ENCODE data around the gene ZYG11A. TPM values are rescaled to one million over a fixed set of nuclear protein-coding genes. Genes with fewer than 3 reads are reported as not detected.

Gene ZYG11A
- total RNA-seq, 3 donors from 2014 or later, result 0.08 to 0.13 (median 0.13) TPM

GRCh38 chr1:52904208-52904926 is 61.8 kb downstream of the ZYG11A start:
- peaks cover 6% of the 10 kb centered on the region for H3K36me3 Mint-ChIP-seq (ENCODE audit: insufficient read depth)
- ATAC-seq, result no peak
- H3K9me3 Mint-ChIP-seq, result no peaks in the 10 kb centered on the region

GRCh38 chr1:52904927-52905698 is 62.6 kb downstream of the ZYG11A start:
- H3K9me3 Mint-ChIP-seq, result no peaks in the 10 kb centered on the region
- no peak overlapping the region for H3K4me3 Mint-ChIP-seq
- DNase-seq (no peak), ATAC-seq (peak; percentile 59 to 78)
- H3K4me1 Mint-ChIP-seq (ENCODE audit: low read depth), result no peaks in the 10 kb centered on the region
- peaks cover 13% of the 10 kb centered on the region for H3K36me3 Mint-ChIP-seq (ENCODE audit: insufficient read depth)
- no peaks in the 10 kb centered on the region for H3K27me3 Mint-ChIP-seq (ENCODE audit: low read depth)

More at GRCh38 chr1:52904208-52904926, 61.8 kb downstream of the ZYG11A start:
- H3K27me3 Mint-ChIP-seq (ENCODE audit: low read depth), result no peaks in the 10 kb centered on the region
- H3K4me3 Mint-ChIP-seq, result no peak overlapping the region
- DNase-seq, result no peak
- no peaks in the 10 kb centered on the region for H3K4me1 Mint-ChIP-seq (ENCODE audit: low read depth)

DNA sequence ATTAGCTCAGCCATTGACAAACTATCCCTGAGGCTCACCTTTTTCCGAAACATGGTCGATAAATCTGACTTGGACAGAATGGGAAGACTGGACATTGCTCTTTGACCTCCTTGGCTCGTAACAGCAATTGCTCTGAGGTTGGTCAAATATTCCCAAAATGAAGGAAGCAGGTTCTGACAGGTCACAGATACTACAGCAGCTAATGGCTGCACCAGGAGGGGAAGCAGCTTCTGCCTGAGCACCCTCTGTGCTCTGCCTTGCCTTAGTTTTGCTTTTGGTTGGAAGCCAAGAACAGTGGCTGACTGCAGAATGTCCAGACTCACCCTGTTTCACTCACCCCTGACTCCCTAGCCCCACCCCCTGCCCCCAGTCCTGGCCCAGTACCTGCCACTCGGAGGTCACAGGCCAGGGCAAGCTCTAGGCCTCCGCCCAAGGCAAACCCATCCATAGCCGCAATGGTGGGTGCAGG is 63.6 kb downstream of the ZYG11A start:
- Mint-ChIP-seq H3K4me1 (ENCODE audit: low read depth) (no peaks in the 10 kb centered on the region), H3K27me3 (ENCODE audit: low read depth) (no peaks in the 10 kb centered on the region), H3K9me3 (no peaks in the 10 kb centered on the region), H3K4me3 (no peak overlapping the region), H3K36me3 (ENCODE audit: insufficient read depth) (peaks cover 13% of the 10 kb centered on the region)
- DNase-seq, result no peak
- no peak for ATAC-seq

DNA sequence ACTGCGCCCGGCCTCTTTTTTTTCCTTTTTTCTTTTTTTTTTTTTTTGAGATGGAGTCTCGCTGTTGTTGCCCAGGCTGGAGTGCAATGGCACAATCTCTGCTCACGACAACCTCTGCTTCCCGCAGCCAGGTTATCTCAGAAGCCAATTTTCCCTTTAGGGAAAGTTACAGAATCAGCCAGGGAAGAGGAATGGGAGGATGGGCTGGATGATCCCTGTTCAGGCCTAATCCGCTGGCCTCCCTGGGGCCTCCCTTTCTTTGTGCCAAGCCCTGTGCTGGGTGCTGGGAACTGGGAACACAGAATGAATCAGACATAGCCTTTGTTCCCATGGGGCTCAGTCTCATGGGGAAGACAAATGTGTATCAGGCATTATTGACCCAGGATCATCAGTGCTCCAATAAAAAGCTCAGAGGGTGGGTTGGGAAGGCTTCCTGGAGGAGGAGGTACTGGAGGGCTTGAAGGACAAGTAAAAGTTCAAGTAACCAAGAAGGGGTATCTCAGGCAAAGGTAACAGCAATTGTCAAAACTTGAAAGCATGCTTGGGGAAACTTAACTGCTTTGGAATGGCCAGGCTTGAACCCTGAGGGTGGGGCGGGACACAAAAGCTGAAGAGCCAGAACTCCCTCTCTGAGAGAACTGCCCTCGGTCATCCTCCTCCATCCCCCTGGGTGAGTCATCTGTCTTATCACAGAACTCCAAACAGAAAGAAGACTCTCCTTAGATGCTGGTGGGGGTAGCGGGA is 64.7 kb downstream of the ZYG11A start:
- Mint-ChIP-seq H3K4me1 (ENCODE audit: low read depth) (no peaks in the 10 kb centered on the region), H3K4me3 (no peak overlapping the region), H3K27me3 (ENCODE audit: low read depth) (no peaks in the 10 kb centered on the region), H3K9me3 (no peaks in the 10 kb centered on the region), H3K36me3 (ENCODE audit: insufficient read depth) (peaks cover 13% of the 10 kb centered on the region)
- no peak for DNase-seq
- ATAC-seq, result no peak

DNA sequence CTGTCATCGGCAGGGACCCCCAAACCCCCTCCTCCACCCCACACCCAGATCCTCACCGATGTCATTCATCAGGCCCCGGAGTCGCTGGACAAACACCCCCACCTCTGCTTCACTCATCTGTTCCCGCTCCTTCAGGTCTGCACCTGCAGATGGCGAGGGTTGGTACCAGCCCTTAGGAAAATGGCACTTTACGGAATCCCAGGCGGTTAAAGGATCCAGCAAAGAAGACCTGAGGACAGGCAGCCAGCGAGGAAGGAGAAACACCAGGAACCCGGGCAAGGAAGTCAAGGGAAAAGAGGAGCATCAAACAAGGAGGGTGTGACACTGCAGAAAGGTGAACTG is 65.2 kb downstream of the ZYG11A start:
- no peak for DNase-seq
- ATAC-seq, result no peak
- Mint-ChIP-seq H3K9me3 (no peaks in the 10 kb centered on the region), H3K4me3 (no peak overlapping the region), H3K27me3 (ENCODE audit: low read depth) (no peaks in the 10 kb centered on the region), H3K4me1 (ENCODE audit: low read depth) (no peaks in the 10 kb centered on the region), H3K36me3 (ENCODE audit: insufficient read depth) (peaks cover 13% of the 10 kb centered on the region)

DNA sequence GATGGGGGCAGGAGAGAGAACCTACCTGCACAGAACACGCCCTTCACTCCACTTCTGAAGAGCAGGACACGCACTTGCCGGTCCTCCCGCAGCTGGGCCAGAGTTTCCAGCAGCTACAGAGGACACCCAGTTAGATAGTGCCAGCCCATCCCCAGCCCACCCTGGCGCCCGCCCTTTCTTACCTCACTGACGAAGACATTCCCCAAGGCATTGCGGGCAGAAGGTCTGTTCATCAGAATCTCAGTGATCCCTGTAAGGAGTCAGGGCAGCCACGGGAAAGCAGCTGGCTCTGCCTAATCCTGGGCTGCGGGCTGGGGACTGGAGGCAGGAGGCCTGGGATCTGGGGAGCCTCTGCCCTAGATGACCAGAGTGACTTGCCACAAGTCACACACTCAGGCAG is 69.0 kb downstream of the ZYG11A start:
- H3K36me3 Mint-ChIP-seq (ENCODE audit: insufficient read depth), result peaks cover 10% of the 10 kb centered on the region
- no peak overlapping the region for H3K4me3 Mint-ChIP-seq
- DNase-seq, result no peak
- ATAC-seq, result no peak
- H3K4me1 Mint-ChIP-seq (ENCODE audit: low read depth), result no peaks in the 10 kb centered on the region
- no peaks in the 10 kb centered on the region for H3K9me3 Mint-ChIP-seq
- H3K27me3 Mint-ChIP-seq (ENCODE audit: low read depth), result no peaks in the 10 kb centered on the region

DNA sequence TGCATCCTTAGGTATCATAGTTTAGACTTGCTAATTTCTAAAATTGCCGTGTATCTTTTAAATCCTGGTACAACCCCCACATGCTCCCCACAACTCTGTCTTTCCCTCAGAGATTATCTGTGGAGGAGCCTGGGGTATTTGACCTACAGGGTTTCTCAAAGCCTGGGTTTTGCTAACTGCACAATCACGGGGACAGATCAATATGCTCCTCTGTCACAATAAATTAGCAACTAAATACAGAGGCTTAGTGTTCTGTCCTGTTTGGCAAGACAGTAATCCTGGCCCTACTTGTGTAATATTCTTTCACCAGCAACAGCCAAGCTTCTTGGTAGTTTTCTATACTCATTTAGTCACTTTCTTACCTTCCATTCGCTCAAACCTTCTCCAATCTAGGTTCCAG is 70.5 kb downstream of the ZYG11A start:
- ATAC-seq (no peak), DNase-seq (no peak)
- no peaks in the 10 kb centered on the region for H3K9me3 Mint-ChIP-seq
- H3K4me1 Mint-ChIP-seq (ENCODE audit: low read depth), result no peaks in the 10 kb centered on the region
- peaks cover 8% of the 10 kb centered on the region for H3K36me3 Mint-ChIP-seq (ENCODE audit: insufficient read depth)
- H3K4me3 Mint-ChIP-seq, result no peak overlapping the region
- H3K27me3 Mint-ChIP-seq (ENCODE audit: low read depth), result no peaks in the 10 kb centered on the region

DNA sequence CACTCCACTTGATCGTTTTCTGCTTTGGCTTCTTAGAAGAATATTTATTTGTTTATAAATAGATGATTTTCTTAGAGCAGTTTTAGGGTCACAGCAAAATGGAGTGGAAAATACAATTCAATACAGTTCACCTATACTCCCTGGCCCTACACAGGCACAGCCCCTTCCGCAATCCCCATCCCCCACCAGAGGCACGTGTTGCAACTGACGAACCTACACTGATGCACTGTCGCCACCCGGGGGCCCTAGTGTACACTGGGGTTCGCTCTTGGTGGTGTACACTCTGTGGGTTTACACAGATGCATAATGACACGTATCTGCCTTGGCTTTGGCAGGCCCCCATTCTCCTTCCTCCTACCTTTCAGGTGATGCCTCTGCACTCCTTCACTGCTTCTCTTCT is 71.0 kb downstream of the ZYG11A start:
- H3K36me3 Mint-ChIP-seq (ENCODE audit: insufficient read depth), result peaks cover 8% of the 10 kb centered on the region
- DNase-seq, result no peak
- H3K9me3 Mint-ChIP-seq, result no peaks in the 10 kb centered on the region

DNA sequence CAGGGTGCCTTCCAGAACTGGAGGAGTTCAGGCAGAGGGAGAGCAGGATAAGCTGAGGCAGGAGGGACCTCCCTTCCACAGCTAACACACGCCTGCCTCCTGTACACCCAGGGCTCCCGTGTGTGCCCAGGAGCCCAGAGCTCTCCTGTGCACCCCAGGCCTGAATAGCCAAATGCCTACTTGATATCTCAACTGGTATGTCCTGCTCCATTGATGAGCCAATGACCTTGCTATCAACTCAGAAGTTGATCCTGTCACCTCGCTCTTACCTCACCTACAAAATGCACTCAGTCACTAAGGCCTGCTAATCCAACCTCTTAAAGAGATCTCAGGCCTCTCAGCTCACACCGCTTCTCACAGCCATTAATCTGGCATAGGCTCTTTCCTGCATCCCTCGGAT is 71.9 kb downstream of the ZYG11A start:
- Mint-ChIP-seq H3K4me3 (no peak overlapping the region), H3K36me3 (ENCODE audit: insufficient read depth) (peaks cover 6% of the 10 kb centered on the region), H3K9me3 (no peaks in the 10 kb centered on the region), H3K27me3 (ENCODE audit: low read depth) (no peaks in the 10 kb centered on the region), H3K4me1 (ENCODE audit: low read depth) (peaks cover 2% of the 10 kb centered on the region)
- DNase-seq (no peak), ATAC-seq (no peak)

More for the DNA sequence above, 71.0 kb downstream of the ZYG11A start:
- no peak overlapping the region for H3K4me3 Mint-ChIP-seq
- H3K4me1 Mint-ChIP-seq (ENCODE audit: low read depth), result no peaks in the 10 kb centered on the region
- no peaks in the 10 kb centered on the region for H3K27me3 Mint-ChIP-seq (ENCODE audit: low read depth)
- ATAC-seq, result no peak

GRCh38 chr1:52915211-52915854 is 72.8 kb downstream of the ZYG11A start:
- DNase-seq (no peak), ATAC-seq (no peak)
- Mint-ChIP-seq H3K9me3 (no peaks in the 10 kb centered on the region), H3K27me3 (ENCODE audit: low read depth) (no peaks in the 10 kb centered on the region), H3K4me3 (no peak overlapping the region), H3K36me3 (ENCODE audit: insufficient read depth) (no peaks in the 10 kb centered on the region), H3K4me1 (ENCODE audit: low read depth) (peaks cover 11% of the 10 kb centered on the region)

GRCh38 chr1:52915855-52916220 is 73.3 kb downstream of the ZYG11A start:
- no peak for DNase-seq
- ATAC-seq, result no peak
- peaks cover 15% of the 10 kb centered on the region for H3K4me1 Mint-ChIP-seq (ENCODE audit: low read depth)
- no peaks in the 10 kb centered on the region for H3K27me3 Mint-ChIP-seq (ENCODE audit: low read depth)
- H3K9me3 Mint-ChIP-seq, result no peaks in the 10 kb centered on the region
- H3K4me3 Mint-ChIP-seq, result no peak overlapping the region
- no peaks in the 10 kb centered on the region for H3K36me3 Mint-ChIP-seq (ENCODE audit: insufficient read depth)

GRCh38 chr1:52916241-52916975 is 73.8 kb downstream of the ZYG11A start:
- DNase-seq (no peak), ATAC-seq (no peak)
- Mint-ChIP-seq H3K4me1 (ENCODE audit: low read depth) (peaks cover 15% of the 10 kb centered on the region), H3K27me3 (ENCODE audit: low read depth) (no peaks in the 10 kb centered on the region), H3K36me3 (ENCODE audit: insufficient read depth) (no peaks in the 10 kb centered on the region), H3K9me3 (no peaks in the 10 kb centered on the region), H3K4me3 (no peak overlapping the region)

- H3K4me1 Mint-ChIP-seq (ENCODE audit: low read depth), result peaks cover 18% of the 10 kb centered on the region
- no peak overlapping the region for H3K4me3 Mint-ChIP-seq
- no peaks in the 10 kb centered on the region for H3K9me3 Mint-ChIP-seq
- H3K36me3 Mint-ChIP-seq (ENCODE audit: insufficient read depth), result no peaks in the 10 kb centered on the region
- H3K27me3 Mint-ChIP-seq (ENCODE audit: low read depth), result no peaks in the 10 kb centered on the region
- no peak for ATAC-seq
- DNase-seq, result no peak
These were observed 74.6 kb downstream of the ZYG11A start for GRCh38 chr1:52917156-52917555.

DNA sequence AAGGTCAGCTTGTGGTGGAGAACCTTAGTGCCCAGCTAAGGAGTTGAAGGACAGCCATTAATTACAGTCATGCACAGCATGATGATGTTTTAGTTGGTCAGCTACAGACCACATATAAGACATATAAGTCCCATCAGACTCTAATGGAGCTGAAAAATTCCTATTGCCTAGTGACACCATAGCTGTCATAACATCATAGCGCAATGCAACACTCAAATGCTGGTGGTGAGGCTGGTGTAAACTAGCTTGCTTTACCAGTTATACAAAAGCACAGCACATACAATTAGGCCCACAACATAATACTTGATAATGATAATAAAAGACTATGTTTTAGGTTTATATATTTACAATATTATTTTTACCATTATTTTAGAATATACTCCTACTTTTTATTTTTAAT is 75.0 kb downstream of the ZYG11A start:
- DNase-seq (no peak), ATAC-seq (no peak)
- peaks cover 21% of the 10 kb centered on the region for H3K4me1 Mint-ChIP-seq (ENCODE audit: low read depth)
- H3K4me3 Mint-ChIP-seq, result no peak overlapping the region
- no peaks in the 10 kb centered on the region for H3K27me3 Mint-ChIP-seq (ENCODE audit: low read depth)
- no peaks in the 10 kb centered on the region for H3K9me3 Mint-ChIP-seq
- no peaks in the 10 kb centered on the region for H3K36me3 Mint-ChIP-seq (ENCODE audit: insufficient read depth)
